Measurements from ENCODE around the gene SYT10. TPM values are rescaled to one million over a fixed set of nuclear protein-coding genes. Genes with fewer than 3 reads are reported as not detected.

Gene SYT10
- total RNA-seq, 2 experiments from 2014 or later = not detected

DNA sequence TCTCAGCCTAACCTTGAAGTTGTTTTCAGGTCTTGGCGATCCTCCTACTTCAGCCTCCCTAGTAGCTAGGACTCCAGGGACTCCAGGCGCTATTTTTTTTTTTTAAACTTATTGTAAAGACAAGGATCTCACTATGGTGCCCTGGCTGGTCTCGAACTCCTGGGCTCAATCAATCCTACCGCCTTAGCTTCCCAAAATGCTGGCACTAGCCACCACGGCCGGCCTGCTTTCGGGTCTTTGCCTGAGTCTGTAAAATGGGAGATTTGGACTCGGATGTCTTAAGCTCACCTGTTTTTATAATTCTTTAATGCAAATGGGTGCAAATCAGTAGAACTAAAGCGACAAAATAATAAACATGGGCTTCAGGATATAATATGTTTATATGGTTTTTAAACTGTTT is 858 bp upstream of the SYT10 start:
- ATAC-seq (ENCODE audit: poor library complexity) = no peak
- DNase-seq = no peak

DNA sequence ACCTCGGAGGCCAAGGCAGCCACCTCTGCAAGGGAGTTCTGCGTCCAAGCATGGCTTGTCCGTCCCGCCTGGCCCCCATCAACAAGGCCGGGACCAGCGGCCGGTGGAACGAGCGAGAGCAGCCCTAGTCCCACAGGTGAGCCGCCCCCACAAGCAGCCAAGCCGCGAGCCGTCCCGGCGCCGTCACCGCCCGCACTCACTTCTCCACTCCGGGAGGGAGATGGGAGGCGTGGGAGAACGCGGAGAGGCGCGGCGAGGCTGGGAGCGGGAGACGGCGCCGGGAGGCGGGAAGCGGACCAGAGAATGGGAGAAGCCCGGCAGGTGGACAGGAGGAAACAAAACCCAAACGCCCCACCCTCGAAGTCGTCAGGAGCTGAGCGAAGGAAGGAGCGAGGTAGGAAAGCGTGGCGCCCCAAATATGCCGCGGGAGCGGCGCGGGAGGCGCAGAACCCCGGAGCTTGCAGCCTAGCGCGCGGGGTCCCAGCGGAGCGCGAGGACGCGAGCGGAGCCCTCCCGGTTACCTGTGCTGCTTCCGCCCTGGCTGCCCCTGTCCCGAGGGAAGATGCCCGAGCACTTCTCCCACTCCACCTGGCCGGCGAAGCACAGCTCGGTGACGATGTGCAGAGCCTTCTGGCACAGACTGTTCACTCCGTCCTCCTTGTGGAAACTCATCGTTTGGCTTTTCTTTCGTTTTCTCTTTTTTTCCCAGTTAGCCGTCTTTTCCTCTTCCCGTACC is 600 bp downstream of the SYT10 start:
- no peaks in the 10 kb centered on the region for H3K36me3 Mint-ChIP-seq (ENCODE audit: low read depth)
- intact Hi-C loops (cut with DNase I, micrococcal nuclease) = no loop called here
- no peak for ATAC-seq (ENCODE audit: poor library complexity)

More for the DNA sequence above, 858 bp upstream of the SYT10 start:
- H3K9me3 ChIP-seq (ENCODE audit: control insufficient read depth in 1 of 2, insufficient read depth in 1 of 2, low read length in 2 of 2) = peaks cover 0 to 20% of the 10 kb centered on the region in 2 experiments
- Mint-ChIP-seq H3K27me3 (peaks cover 48% of the 10 kb centered on the region), H3K4me1 (ENCODE audit: low read depth) (no peaks in the 10 kb centered on the region), H3K9me3 (no peaks in the 10 kb centered on the region), H3K36me3 (ENCODE audit: low read depth) (no peaks in the 10 kb centered on the region), H3K4me3 (no peak overlapping the region), H3K27ac (no peak overlapping the region)
- POLR2A ChIA-PET = no interaction called here
- peaks cover 6% of the 10 kb centered on the region for H3K4me1 ChIP-seq (ENCODE audit: insufficient read depth, low read length)
- CTCF ChIA-PET = no interaction called here
- no peaks in the 10 kb centered on the region for H3K36me3 ChIP-seq (ENCODE audit: insufficient read depth, low read length)
- no peak overlapping the region for H3K4me3 ChIP-seq (ENCODE audit: low read length)
- intact Hi-C loops (cut with DNase I, micrococcal nuclease) = no loop called here
- H3K27me3 ChIP-seq (ENCODE audit: control insufficient read depth in 1 of 2, insufficient read depth in 2 of 2, low read length in 2 of 2) = peaks cover 19 to 25% of the 10 kb centered on the region in 2 experiments
- TF ChIP-seq, protein P1, sequence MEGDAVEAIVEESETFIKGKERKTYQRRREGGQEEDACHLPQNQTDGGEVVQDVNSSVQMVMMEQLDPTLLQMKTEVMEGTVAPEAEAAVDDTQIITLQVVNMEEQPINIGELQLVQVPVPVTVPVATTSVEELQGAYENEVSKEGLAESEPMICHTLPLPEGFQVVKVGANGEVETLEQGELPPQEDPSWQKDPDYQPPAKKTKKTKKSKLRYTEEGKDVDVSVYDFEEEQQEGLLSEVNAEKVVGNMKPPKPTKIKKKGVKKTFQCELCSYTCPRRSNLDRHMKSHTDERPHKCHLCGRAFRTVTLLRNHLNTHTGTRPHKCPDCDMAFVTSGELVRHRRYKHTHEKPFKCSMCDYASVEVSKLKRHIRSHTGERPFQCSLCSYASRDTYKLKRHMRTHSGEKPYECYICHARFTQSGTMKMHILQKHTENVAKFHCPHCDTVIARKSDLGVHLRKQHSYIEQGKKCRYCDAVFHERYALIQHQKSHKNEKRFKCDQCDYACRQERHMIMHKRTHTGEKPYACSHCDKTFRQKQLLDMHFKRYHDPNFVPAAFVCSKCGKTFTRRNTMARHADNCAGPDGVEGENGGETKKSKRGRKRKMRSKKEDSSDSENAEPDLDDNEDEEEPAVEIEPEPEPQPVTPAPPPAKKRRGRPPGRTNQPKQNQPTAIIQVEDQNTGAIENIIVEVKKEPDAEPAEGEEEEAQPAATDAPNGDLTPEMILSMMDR (IDR thresholded peaks at IDR 0.05) = no peak
- H3K27ac ChIP-seq (ENCODE audit: low read depth in 1 of 2, low read length in 2 of 2) = no peak overlapping the region

DNA sequence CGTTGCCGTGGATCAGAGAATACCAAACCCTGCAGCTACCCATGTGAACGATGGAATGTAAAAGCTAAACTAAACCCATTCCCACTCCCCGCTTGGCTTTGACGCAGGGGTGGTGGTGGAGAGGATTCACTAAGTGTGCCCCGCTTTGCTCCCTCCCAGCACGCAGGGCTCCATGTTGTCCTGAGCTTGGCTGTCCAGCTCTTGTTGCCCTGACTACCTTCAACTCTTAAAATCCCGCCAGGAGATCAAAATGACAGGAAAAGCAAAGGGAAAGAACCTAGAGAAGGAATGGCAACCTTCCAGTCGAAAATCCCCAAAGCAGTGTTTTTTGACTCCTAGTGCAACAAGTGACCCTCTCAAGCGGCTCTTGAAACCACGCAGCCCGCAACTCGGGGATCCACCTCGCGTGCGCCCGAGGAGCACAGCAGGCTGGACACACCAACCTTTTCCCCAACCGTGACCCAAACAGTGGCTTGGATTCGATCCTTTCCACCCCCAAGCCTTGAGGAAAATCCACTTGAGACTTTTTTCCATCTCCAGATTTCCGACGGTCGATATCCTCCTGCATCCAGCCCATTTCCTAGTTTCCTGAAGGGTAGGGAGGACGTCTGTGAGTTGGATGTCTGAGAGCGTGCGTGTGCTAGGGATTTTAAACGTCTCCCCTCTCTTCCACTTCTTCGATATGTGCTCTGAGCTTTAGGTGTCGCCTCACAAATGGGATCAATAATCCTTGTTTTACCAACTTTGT is 1.4 kb downstream of the SYT10 start:
- ChIA-PET POLR2A (no interaction called here), CTCF (no interaction called here)
- Mint-ChIP-seq H3K36me3 (ENCODE audit: low read depth) (no peaks in the 10 kb centered on the region), H3K27me3 (peaks cover 43% of the 10 kb centered on the region), H3K9me3 (no peaks in the 10 kb centered on the region), H3K27ac (no peak overlapping the region), H3K4me1 (ENCODE audit: low read depth) (no peaks in the 10 kb centered on the region), H3K4me3 (no peak overlapping the region)
- intact Hi-C loops (cut with DNase I, micrococcal nuclease) = no loop called here
- TF ChIP-seq, protein P1 (IDR thresholded peaks at IDR 0.05) = no peak
- H3K27ac ChIP-seq (ENCODE audit: low read depth in 1 of 2, low read length in 2 of 2) = no peak overlapping the region
- H3K36me3 ChIP-seq (ENCODE audit: insufficient read depth, low read length) = no peaks in the 10 kb centered on the region
- peaks cover 0 to 20% of the 10 kb centered on the region in 2 experiments for H3K9me3 ChIP-seq (ENCODE audit: control insufficient read depth in 1 of 2, insufficient read depth in 1 of 2, low read length in 2 of 2)
- peaks cover 6% of the 10 kb centered on the region for H3K4me1 ChIP-seq (ENCODE audit: insufficient read depth, low read length)
- no peak for ATAC-seq (ENCODE audit: poor library complexity)
- no peak overlapping the region for H3K4me3 ChIP-seq (ENCODE audit: low read length)
- DNase-seq = no peak
- H3K27me3 ChIP-seq (ENCODE audit: control insufficient read depth in 1 of 2, insufficient read depth in 2 of 2, low read length in 2 of 2) = peaks cover 19 to 25% of the 10 kb centered on the region in 2 experiments

More for the DNA sequence above, 600 bp downstream of the SYT10 start:
- POLR2A ChIA-PET = no interaction called here
- no peak overlapping the region for H3K27ac ChIP-seq (ENCODE audit: low read depth in 1 of 2, low read length in 2 of 2)
- DNase-seq = no peak
- Mint-ChIP-seq H3K4me3 (no peak overlapping the region), H3K27me3 (peaks cover 48% of the 10 kb centered on the region), H3K4me1 (ENCODE audit: low read depth) (no peaks in the 10 kb centered on the region), H3K27ac (no peak overlapping the region), H3K9me3 (no peaks in the 10 kb centered on the region)
- TF ChIP-seq, protein P1 (IDR thresholded peaks at IDR 0.05) = no peak
- H3K9me3 ChIP-seq (ENCODE audit: control insufficient read depth in 1 of 2, insufficient read depth in 1 of 2, low read length in 2 of 2) = peaks cover 0 to 20% of the 10 kb centered on the region in 2 experiments
- H3K36me3 ChIP-seq (ENCODE audit: insufficient read depth, low read length) = no peaks in the 10 kb centered on the region
- CTCF ChIA-PET = no interaction called here
- H3K4me1 ChIP-seq (ENCODE audit: insufficient read depth, low read length) = peaks cover 6% of the 10 kb centered on the region
- peaks cover 19 to 25% of the 10 kb centered on the region in 2 experiments for H3K27me3 ChIP-seq (ENCODE audit: control insufficient read depth in 1 of 2, insufficient read depth in 2 of 2, low read length in 2 of 2)
- H3K4me3 ChIP-seq (ENCODE audit: low read length) = peak overlapping the region; percentile 7
